ENCODE measurements around the gene SFMBT1.

The SFMBT1 gene

GRCh38 chr3:53044371-53044710 lies 1.5 kb downstream of the SFMBT1 start:
- Histone ChIP-seq H3K36me3 (ENCODE audit: control insufficient read depth in 2 of 2, insufficient read depth in 1 of 2, low read length in 2 of 2) (no peaks in the 10 kb centered on the region), H3K4me1 (ENCODE audit: control insufficient read depth, insufficient read depth, low read length) (peaks cover 4% of the 10 kb centered on the region), H3K4me3 (ENCODE audit: low read depth, low read length) (peak overlapping the region; percentile 73), H3K27ac (ENCODE audit: extremely low read depth, low read depth, low read length) (peak overlapping the region; percentile 92), H3K9me3 (ENCODE audit: control insufficient read depth, insufficient read depth, low read depth, low read length) (no peaks in the 10 kb centered on the region)
- TF ChIP-seq ZNF223 (tag by site-specific recombination; IDR thresholded peaks at IDR 0.05) (no peak), SCRT2 (tag by site-specific recombination; IDR thresholded peaks at IDR 0.05) (peak; percentile 76), ZBTB17 (tag by site-specific recombination; IDR thresholded peaks at IDR 0.05) (peak; percentile 79; the same call in 1 of the 2 replicates)
- CTCF ChIA-PET: interaction anchor here (0.9 kb wide), 1 partner anchor 21 kb away, joined by 4 read pairs; no protein-coding TSS in a partner anchor
- POLR2A ChIA-PET: no interaction called here

- no peaks in the 10 kb centered on the region for H3K36me3 ChIP-seq (ENCODE audit: control insufficient read depth in 2 of 2, insufficient read depth in 1 of 2, low read length in 2 of 2)
- H3K27ac ChIP-seq (ENCODE audit: extremely low read depth, low read depth, low read length): no peak overlapping the region
- CTCF ChIA-PET: interaction anchor here (0.7 to 0.9 kb wide), 3 partner anchors 20 to 1563 kb away, joined by 3 to 4 read pairs (median 3); no protein-coding TSS in a partner anchor
- H3K9me3 ChIP-seq (ENCODE audit: control insufficient read depth, insufficient read depth, low read depth, low read length): no peaks in the 10 kb centered on the region
- POLR2A ChIA-PET: no interaction called here
- H3K4me1 ChIP-seq (ENCODE audit: control insufficient read depth, insufficient read depth, low read length): peaks cover 4% of the 10 kb centered on the region
- 0 out of 2 replicates have a peak overlapping the region, but pooled peaks have one; percentile 9 for H3K4me3 ChIP-seq (ENCODE audit: low read depth, low read length)
- 0 out of 2 replicates have a peak, but pooled peaks have one; percentile 25 for TF ChIP-seq ZNF692 (tag by site-specific recombination; IDR thresholded peaks at IDR 0.05)
- no peak for TF ChIP-seq ZNF560 (tag by site-specific recombination; IDR thresholded peaks at IDR 0.05; ENCODE audit: borderline replicate concordance)
Observed at GRCh38 chr3:53043738-53044137, 2.1 kb downstream of the SFMBT1 start.

GRCh38 chr3:53042651-53043050 lies 3.2 kb downstream of the SFMBT1 start:
- H3K36me3 ChIP-seq (ENCODE audit: control insufficient read depth in 2 of 2, insufficient read depth in 1 of 2, low read length in 2 of 2): no peaks in the 10 kb centered on the region
- H3K4me3 ChIP-seq (ENCODE audit: low read depth, low read length): no peak overlapping the region
- H3K4me1 ChIP-seq (ENCODE audit: control insufficient read depth, insufficient read depth, low read length): peaks cover 4% of the 10 kb centered on the region
- TF ChIP-seq PRDM10 (tag by site-specific recombination; IDR thresholded peaks at IDR 0.05): 0 out of 2 replicates have a peak, but pooled peaks have one; percentile 21
- TF ChIP-seq ZNF148 (tag by site-specific recombination; IDR thresholded peaks at IDR 0.05; ENCODE audit: borderline replicate concordance): no peak
- POLR2A ChIA-PET: no interaction called here
- H3K27ac ChIP-seq (ENCODE audit: extremely low read depth, low read depth, low read length): no peak overlapping the region
- CTCF ChIA-PET: interaction anchor here (1.0 kb wide), 1 partner anchor 30 kb away, joined by 5 read pairs; no protein-coding TSS in a partner anchor
- H3K9me3 ChIP-seq (ENCODE audit: control insufficient read depth, insufficient read depth, low read depth, low read length): no peaks in the 10 kb centered on the region

- Histone ChIP-seq H3K4me1 (ENCODE audit: control insufficient read depth, insufficient read depth, low read length) (peaks cover 4% of the 10 kb centered on the region), H3K36me3 (ENCODE audit: control insufficient read depth in 2 of 2, insufficient read depth in 1 of 2, low read length in 2 of 2) (no peaks in the 10 kb centered on the region)
- POLR2A ChIA-PET: no interaction called here
Observed at GRCh38 chr3:53040351-53040820, 5.5 kb downstream of the SFMBT1 start.

More at GRCh38 chr3:53040351-53040820, 5.5 kb downstream of the SFMBT1 start:
- no peak overlapping the region for H3K4me3 ChIP-seq (ENCODE audit: low read depth, low read length)
- no peak overlapping the region for H3K27ac ChIP-seq (ENCODE audit: extremely low read depth, low read depth, low read length)
- CTCF ChIA-PET: no interaction called here
- no peaks in the 10 kb centered on the region for H3K9me3 ChIP-seq (ENCODE audit: control insufficient read depth, insufficient read depth, low read depth, low read length)
- TF ChIP-seq ZNF175 (tag by site-specific recombination; IDR thresholded peaks at IDR 0.05) (no peak), ZNF449 (tag by site-specific recombination; IDR thresholded peaks at IDR 0.05) (no peak), SCRT1 (tag by site-specific recombination; IDR thresholded peaks at IDR 0.05; ENCODE audit: borderline replicate concordance) (peak; percentile 86), ZNF223 (tag by site-specific recombination; IDR thresholded peaks at IDR 0.05) (no peak), ZNF692 (tag by site-specific recombination; IDR thresholded peaks at IDR 0.05) (no peak), ZBTB1 (tag by site-specific recombination; IDR thresholded peaks at IDR 0.05) (no peak), ZNF600 (tag by site-specific recombination; IDR thresholded peaks at IDR 0.05) (0 out of 2 replicates have a peak, but pooled peaks have one; percentile 39), PRDM1 (tag by site-specific recombination; IDR thresholded peaks at IDR 0.05) (peak; percentile 31; the same call in 1 of the 2 replicates), SCRT2 (tag by site-specific recombination; IDR thresholded peaks at IDR 0.05) (peak; percentile 96)

Data from HEK293 (cell line).